Glutamatergic neuron (in vitro differentiated cells): Measurements from ENCODE around the gene ELMO1. TPM values are rescaled to one million over a fixed set of nuclear protein-coding genes. Genes with fewer than 3 reads are reported as not detected.

Experiments used
- DNase-seq: peaks from one replicate; pipeline ENCODE4 v3.0.0; 2022
- H3K27ac Mint-ChIP-seq: one replicate; pipeline ENCODE4 v1.8.0; 2020; ENCODE audit warnings: mild to moderate bottlenecking, mixed read lengths, inconsistent platforms; ENCODE audit not compliant: unreplicated experiment
- H3K27me3 Mint-ChIP-seq: one replicate; pipeline ENCODE4 v1.8.0; 2020; ENCODE audit warnings: mild to moderate bottlenecking, moderate library complexity, mixed read lengths, inconsistent platforms; ENCODE audit not compliant: unreplicated experiment
- H3K36me3 Mint-ChIP-seq: one replicate; pipeline ENCODE4 v1.8.0; 2020; ENCODE audit warnings: mild to moderate bottlenecking, mixed read lengths, inconsistent platforms; ENCODE audit not compliant: unreplicated experiment
- H3K4me1 Mint-ChIP-seq: one replicate; pipeline ENCODE4 v1.8.0; 2020; ENCODE audit warnings: mild to moderate bottlenecking, low read depth, mixed read lengths, inconsistent platforms; ENCODE audit not compliant: unreplicated experiment
- H3K4me3 Mint-ChIP-seq: one replicate; pipeline ENCODE4 v1.8.0; 2020; ENCODE audit warnings: mild to moderate bottlenecking, mixed read lengths, inconsistent platforms; ENCODE audit not compliant: unreplicated experiment
- H3K9me3 Mint-ChIP-seq: one replicate; pipeline ENCODE4 v1.8.0; 2020; ENCODE audit warnings: mild to moderate bottlenecking, moderate library complexity, mixed read lengths, inconsistent platforms; ENCODE audit not compliant: unreplicated experiment
- CTCF ChIP-seq: fragments of 200-600 bp; sonication (generic); IDR thresholded peaks from one replicate; pipeline ENCODE4 v1.5.0; 2021; ENCODE audit not compliant: partially characterized antibody, unreplicated experiment
- total RNA-seq: library from RNA; stranded (reverse); fragmentation: NEBNext Ultra II Directional; extraction: Animal tissue kit (Norgen Biotek cat#: 25700); gene quantifications from one replicate; pipeline ENCODE4 v1.2.1, GENCODE V29; 2021; ENCODE audit not compliant: unreplicated experiment

Gene ELMO1
- total RNA-seq, 1 donor from 2014 or later, result 5.5 TPM

- Mint-ChIP-seq H3K27ac (no peak overlapping the region), H3K4me1 (peaks cover 3% of the 10 kb centered on the region), H3K9me3 (peaks cover 1% of the 10 kb centered on the region), H3K27me3 (no peaks in the 10 kb centered on the region), H3K36me3 (no peaks in the 10 kb centered on the region), H3K4me3 (no peak overlapping the region)
- no peak for DNase-seq
- no peak for TF ChIP-seq CTCF
These were observed 7.8 kb downstream of the ELMO1 start for GRCh38 chr7:37440738-37441385.

GRCh38 chr7:37439653-37440026, 9.0 kb downstream of the ELMO1 start:
- no peak overlapping the region for H3K4me3 Mint-ChIP-seq
- no peaks in the 10 kb centered on the region for H3K36me3 Mint-ChIP-seq
- H3K9me3 Mint-ChIP-seq, result peaks cover 1% of the 10 kb centered on the region
- H3K27me3 Mint-ChIP-seq, result no peaks in the 10 kb centered on the region
- no peak overlapping the region for H3K27ac Mint-ChIP-seq
- no peak for DNase-seq
- no peak for TF ChIP-seq CTCF
- H3K4me1 Mint-ChIP-seq, result peaks cover 5% of the 10 kb centered on the region

GRCh38 chr7:37438906-37439652, 9.6 kb downstream of the ELMO1 start:
- Mint-ChIP-seq H3K27me3 (no peaks in the 10 kb centered on the region), H3K9me3 (peaks cover 1% of the 10 kb centered on the region), H3K36me3 (no peaks in the 10 kb centered on the region), H3K4me1 (peaks cover 8% of the 10 kb centered on the region), H3K4me3 (no peak overlapping the region), H3K27ac (no peak overlapping the region)
- no peak for DNase-seq
- TF ChIP-seq CTCF, result no peak

GRCh38 chr7:37435156-37435855, 13.4 kb downstream of the ELMO1 start:
- no peak for DNase-seq
- Mint-ChIP-seq H3K27ac (no peak overlapping the region), H3K9me3 (no peaks in the 10 kb centered on the region), H3K36me3 (no peaks in the 10 kb centered on the region), H3K4me3 (no peak overlapping the region), H3K27me3 (no peaks in the 10 kb centered on the region), H3K4me1 (peaks cover 7% of the 10 kb centered on the region)
- no peak for TF ChIP-seq CTCF
